Loucy (cell line): ENCODE results near the gene PAQR4.

ENCODE experiments used
- H2AFZ ChIP-seq: fragments of 200-600 bp; sonication (generic); 2 replicates; pipeline ENCODE4 v1.6.0; 2016; ENCODE audit warnings: antibody characterized with exemption, mild to moderate bottlenecking, low read length, moderate library complexity
- H3F3A ChIP-seq: fragments of 200-600 bp; 2 replicates; pipeline ENCODE4 v1.6.0; 2016; ENCODE audit warnings: antibody characterized with exemption, low read depth, mild to moderate bottlenecking
- H3K27me3 ChIP-seq: fragments of 200-600 bp; sonication (generic); 2 replicates; pipeline ENCODE4 v1.6.1; 2014; ENCODE audit warnings: low read length, mild to moderate bottlenecking; ENCODE audit not compliant: insufficient read depth, poor library complexity, severe bottlenecking
- H3K36me3 ChIP-seq: fragments of 200-600 bp; sonication (generic); 2 replicates; pipeline ENCODE4 v1.6.1; 2016; ENCODE audit warnings: low read length; ENCODE audit not compliant: insufficient read depth
- H3K4me1 ChIP-seq: fragments of 200-600 bp; sonication (generic); 2 replicates; pipeline ENCODE4 v1.5.1; 2014; ENCODE audit warnings: low read length, mild to moderate bottlenecking; ENCODE audit not compliant: insufficient read depth, poor library complexity, severe bottlenecking
- H3K4me2 ChIP-seq: fragments of 200-600 bp; sonication (generic); 2 replicates; pipeline ENCODE4 v1.6.0; 2014; ENCODE audit warnings: antibody characterized with exemption, low read length, low read depth, mild to moderate bottlenecking; ENCODE audit not compliant: poor library complexity, severe bottlenecking
- H3K4me3 ChIP-seq: fragments of 200-600 bp; sonication (generic); 2 replicates; pipeline ENCODE4 v1.5.1; 2014; ENCODE audit warnings: low read length, mild to moderate bottlenecking, mixed read lengths; ENCODE audit not compliant: poor library complexity, severe bottlenecking
- H3K79me2 ChIP-seq: fragments of 200-600 bp; sonication (generic); 2 replicates; pipeline ENCODE4 v1.6.1; 2014; ENCODE audit warnings: low read length; ENCODE audit not compliant: insufficient read depth
- H3K9ac ChIP-seq: fragments of 200-600 bp; sonication (generic); 2 replicates; pipeline ENCODE4 v1.6.0; 2014; ENCODE audit warnings: mild to moderate bottlenecking, low read depth, low read length, moderate library complexity; ENCODE audit not compliant: poor library complexity, severe bottlenecking
- H3K9me2 ChIP-seq: fragments of 200-600 bp; sonication (generic); replicated peaks from 2 replicates; pipeline ENCODE4 v1.6.1; 2016; ENCODE audit warnings: low read depth, low read length, mixed read lengths
- H3K9me3 ChIP-seq: fragments of 200-600 bp; sonication (generic); 2 replicates; pipeline ENCODE4 v1.6.1; 2014; ENCODE audit warnings: mild to moderate bottlenecking, antibody characterized with exemption, low read length, low read depth; ENCODE audit not compliant: insufficient read depth
- H4K20me1 ChIP-seq: fragments of 200-600 bp; sonication (generic); 2 replicates; pipeline ENCODE4 v1.6.0; 2014; ENCODE audit warnings: antibody characterized with exemption, low read length, mild to moderate bottlenecking; ENCODE audit not compliant: insufficient read depth, poor library complexity, severe bottlenecking
- CTCF ChIP-seq: fragments of 200-600 bp; sonication (generic); conservative IDR thresholded peaks from 2 replicates; pipeline ENCODE4 v1.5.1; 2014; ENCODE audit warnings: mild to moderate bottlenecking, antibody characterized with exemption, low read length
- EZH2phosphoT487 ChIP-seq: fragments of 200-600 bp; IDR thresholded peaks from 2 replicates; pipeline ENCODE4 v1.6.1; 2018; ENCODE audit warnings: antibody characterized with exemption, mild to moderate bottlenecking, moderate library complexity, borderline replicate concordance

The PAQR4 gene

GRCh38 chr16:2971134-2971984 is 2.2 kb downstream of the PAQR4 start:
- H3K36me3 ChIP-seq = no peaks in the 10 kb centered on the region
- H3K4me3 ChIP-seq = peak overlapping the region; percentile 77
- H4K20me1 ChIP-seq = peaks cover 7% of the 10 kb centered on the region
- no peaks in the 10 kb centered on the region for H3K9me2 ChIP-seq
- TF ChIP-seq CTCF = peak; percentile 15; the same call in 1 of the 2 replicates
- TF ChIP-seq EZH2phosphoT487 = no peak
- peaks cover 11% of the 10 kb centered on the region; the same call in 1 of the 2 replicates for H3K79me2 ChIP-seq
- peak overlapping the region; percentile 62 for H3K9ac ChIP-seq
- H3K4me1 ChIP-seq = peaks cover 2% of the 10 kb centered on the region
- peak overlapping the region; percentile 71 for H3K4me2 ChIP-seq
- no peaks in the 10 kb centered on the region for H3F3A ChIP-seq
- H2AFZ ChIP-seq = no peak overlapping the region
- no peaks in the 10 kb centered on the region for H3K27me3 ChIP-seq
- H3K9me3 ChIP-seq = no peaks in the 10 kb centered on the region

DNA sequence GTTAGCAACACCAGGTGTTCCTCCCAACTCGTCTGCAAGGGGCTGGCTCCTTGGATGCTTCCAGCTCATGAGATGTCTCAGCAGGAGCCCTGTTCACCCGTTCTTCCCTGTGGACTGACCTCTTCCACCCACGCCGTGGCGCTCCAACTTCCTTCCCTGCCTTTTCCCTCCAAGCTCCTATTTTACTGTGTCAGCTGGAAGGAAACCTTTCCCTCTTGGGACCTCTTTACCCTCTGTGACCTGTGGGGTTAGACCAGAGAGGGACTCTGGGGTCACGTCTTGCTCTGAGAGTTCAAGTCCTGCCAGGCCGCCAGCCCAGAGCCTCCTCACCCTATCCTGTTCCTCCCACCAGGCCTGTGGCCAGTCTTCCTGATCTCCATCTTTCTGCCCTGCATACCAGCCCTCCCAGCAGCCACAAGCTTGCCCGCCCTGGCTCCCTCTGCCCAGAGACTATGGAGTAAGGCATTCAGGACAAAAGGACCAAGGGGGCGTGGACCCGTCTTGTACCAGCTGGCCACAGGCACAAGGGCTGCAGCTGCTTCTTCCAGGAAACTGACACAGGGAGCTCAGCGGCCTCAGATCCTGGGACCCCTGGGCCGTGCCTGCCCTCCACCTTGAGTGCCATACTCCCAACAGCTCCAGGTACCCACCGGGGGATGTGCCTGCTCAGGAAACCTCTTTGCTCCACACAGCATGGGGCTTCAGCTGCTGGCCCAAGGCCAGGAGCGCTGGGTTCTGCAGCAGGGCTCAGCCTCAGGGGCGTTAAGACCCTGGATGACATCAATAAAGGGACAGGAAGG is 3.0 kb downstream of the PAQR4 start:
- Histone ChIP-seq H3K4me1 (peaks cover 2% of the 10 kb centered on the region), H2AFZ (no peak overlapping the region), H4K20me1 (peaks cover 7% of the 10 kb centered on the region), H3K9ac (no peak overlapping the region), H3K79me2 (peaks cover 15% of the 10 kb centered on the region; the same call in 1 of the 2 replicates), H3K4me2 (no peak overlapping the region), H3K9me2 (no peaks in the 10 kb centered on the region), H3K27me3 (no peaks in the 10 kb centered on the region), H3K36me3 (no peaks in the 10 kb centered on the region), H3F3A (no peaks in the 10 kb centered on the region), H3K4me3 (no peak overlapping the region), H3K9me3 (no peaks in the 10 kb centered on the region)
- no peak for TF ChIP-seq CTCF

DNA sequence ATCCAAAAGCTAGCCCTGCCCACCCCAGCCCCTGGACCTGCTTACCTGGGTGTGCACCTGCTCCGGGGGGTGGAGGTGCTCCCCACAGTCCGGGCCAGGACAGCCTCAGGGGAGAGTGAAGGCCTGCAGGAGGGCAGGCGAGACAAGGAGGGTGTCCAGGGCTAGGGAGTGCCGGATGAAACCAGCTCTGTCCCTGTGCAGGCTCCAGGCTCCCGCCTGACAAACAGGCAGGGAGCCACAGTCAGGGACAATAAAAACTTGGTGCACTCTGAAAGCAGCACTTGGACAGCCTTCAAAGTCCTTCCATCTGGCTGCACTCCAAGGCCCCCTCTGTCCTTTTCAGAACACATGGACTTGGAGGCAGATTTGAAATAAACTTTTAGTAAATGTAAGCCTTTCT is 3.9 kb downstream of the PAQR4 start:
- Histone ChIP-seq H3K9me3 (no peaks in the 10 kb centered on the region), H3K36me3 (no peaks in the 10 kb centered on the region), H4K20me1 (peaks cover 7% of the 10 kb centered on the region), H3F3A (no peaks in the 10 kb centered on the region), H3K27me3 (no peaks in the 10 kb centered on the region), H3K4me2 (no peak overlapping the region), H2AFZ (no peak overlapping the region), H3K9ac (no peak overlapping the region), H3K9me2 (no peaks in the 10 kb centered on the region), H3K79me2 (peaks cover 24% of the 10 kb centered on the region; the same call in 1 of the 2 replicates), H3K4me1 (peaks cover 2% of the 10 kb centered on the region), H3K4me3 (no peak overlapping the region)
- TF ChIP-seq CTCF = no peak
- TF ChIP-seq EZH2phosphoT487 = no peak
